ENCODE data around the gene ACE2.

DNA sequence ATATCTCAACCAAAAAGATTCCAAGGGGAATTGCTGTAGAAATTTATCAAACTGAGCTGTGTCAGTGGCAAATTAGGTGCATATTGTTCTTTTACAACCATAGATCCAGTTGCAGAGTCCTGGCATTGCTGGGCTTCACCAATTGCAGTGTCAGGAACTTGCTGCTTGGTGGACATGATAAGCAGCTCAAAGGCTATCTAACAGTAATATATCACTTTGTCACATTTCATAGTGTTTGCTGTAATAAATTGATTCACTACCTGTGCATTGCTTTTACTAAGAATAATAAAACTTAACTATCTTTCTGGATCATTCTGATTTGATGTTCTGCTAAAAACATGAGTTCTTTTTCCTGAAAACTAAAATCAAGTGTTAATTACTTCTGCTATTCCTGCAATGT lies 30.9 kb upstream of the ACE2 start:
- no peak for TF ChIP-seq CTCF (IDR thresholded peaks at IDR 0.05; ENCODE audit: insufficient read depth, low read length, poor library complexity, severe bottlenecking)
- TF ChIP-seq EZH2phosphoT487 (conservative IDR thresholded peaks at IDR 0.05; ENCODE audit: low read length) = no peak
